Head of caudate nucleus (tissue), 42 donors: ENCODE results near the gene PDSS2.
"Not testable (repeated sequence)": the region's sequence is repeated elsewhere in the genome, so short reads cannot be mapped to it uniquely, and the experiment has no call there.

ENCODE experiments used
- DNase-seq, 42 donors: peaks; one replicate each; pipeline versions ENCODE4 v3.0.0 to v3.0.0-alpha.2; 2020 to 2021; ENCODE audit warnings: mixed read lengths in 7 of 42
- intact Hi-C: fragments of 100-400 bp; cut with DNase I; formaldehyde crosslinking; loops from one replicate; pipeline ENCODE4 v1.15.0; 2022

Gene PDSS2

DNA sequence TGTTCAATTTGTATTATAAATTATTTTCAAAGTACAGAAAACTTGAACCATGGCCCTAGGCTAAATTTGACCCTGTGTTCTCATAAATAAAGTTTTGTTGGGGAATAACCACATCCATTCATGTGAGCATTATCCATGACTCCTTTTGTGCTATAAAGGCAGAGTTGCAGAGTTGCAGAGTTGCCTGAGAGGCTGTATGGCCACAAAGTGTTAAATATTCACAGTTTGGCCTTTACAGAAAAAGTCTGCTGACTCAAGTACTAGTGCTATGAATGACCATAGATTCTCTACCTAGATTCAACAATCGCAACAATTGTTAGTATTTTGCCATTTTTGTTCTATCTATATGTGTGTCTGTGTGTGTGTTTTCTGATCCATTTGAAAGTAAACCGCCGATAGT, 297.8 kb downstream of the PDSS2 start:
- no peak for DNase-seq
- intact Hi-C loops = no loop called here

DNA sequence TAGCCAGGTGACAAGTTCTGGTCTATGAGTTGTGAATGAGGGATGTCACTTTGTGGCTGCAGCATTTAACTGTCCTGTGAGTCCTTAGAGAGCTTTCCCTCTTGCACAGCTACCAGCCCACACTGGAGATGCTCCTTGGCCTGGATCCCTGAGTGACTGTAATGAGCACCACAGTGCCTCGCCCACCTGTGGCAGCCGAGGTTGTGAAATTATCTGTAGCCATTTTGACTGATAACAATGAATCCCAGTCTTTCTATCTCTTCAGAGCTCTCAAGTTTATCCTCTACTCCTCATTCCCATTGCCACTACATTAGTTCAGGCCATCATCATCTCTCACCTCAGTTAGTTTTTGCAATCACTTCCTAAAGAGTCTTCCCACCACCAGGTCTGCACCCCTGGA, 302.7 kb downstream of the PDSS2 start:
- DNase-seq = no peak
- intact Hi-C loops = no loop called here

- no peak for DNase-seq
- intact Hi-C loops = no loop called here
Measured at GRCh38 chr6:107154801-107155160, 304.6 kb downstream of the PDSS2 start.

DNA sequence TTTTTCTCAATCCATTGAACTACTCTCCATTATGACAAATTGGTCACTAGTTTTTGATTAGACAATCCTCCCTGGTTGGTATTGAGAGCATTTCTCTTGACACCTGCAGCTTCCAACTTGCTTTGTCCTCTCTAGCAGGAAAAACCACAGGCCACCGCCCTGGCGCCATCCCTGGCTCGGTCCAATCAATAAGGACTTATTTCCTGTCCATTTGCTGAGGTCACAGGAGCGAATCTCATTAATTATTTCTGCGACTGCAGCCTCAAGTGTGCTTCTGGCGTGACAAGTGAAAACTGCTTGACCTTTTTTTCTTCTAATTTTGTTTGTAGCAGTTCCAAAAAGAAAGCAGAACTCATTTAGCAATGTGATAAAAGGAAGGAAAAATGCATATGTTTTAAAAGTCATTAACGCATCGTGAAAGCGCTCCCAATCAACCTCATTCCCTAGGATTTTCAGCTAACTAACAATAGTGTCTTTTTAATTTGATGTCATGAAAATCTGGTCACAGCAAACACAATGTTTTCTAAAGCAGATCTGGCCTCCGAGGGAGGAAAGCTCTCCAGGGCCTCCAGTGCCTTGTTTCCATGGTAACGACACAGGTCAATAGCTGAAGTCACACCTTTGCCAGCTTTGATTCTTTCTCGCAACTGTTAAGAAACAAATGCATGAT, 305.1 kb downstream of the PDSS2 start:
- intact Hi-C loops = no loop called here
- peak in 1 of 42 donors; percentile 3 for DNase-seq

- intact Hi-C loops = no loop called here
- DNase-seq = no peak
Measured at GRCh38 chr6:107152638-107153430, 306.5 kb downstream of the PDSS2 start.

GRCh38 chr6:107144666-107145065, 314.7 kb downstream of the PDSS2 start:
- intact Hi-C loops = no loop called here
- DNase-seq = no peak

- intact Hi-C loops = no loop called here
- DNase-seq = no peak
Measured at GRCh38 chr6:107144014-107144413, 315.4 kb downstream of the PDSS2 start.

DNA sequence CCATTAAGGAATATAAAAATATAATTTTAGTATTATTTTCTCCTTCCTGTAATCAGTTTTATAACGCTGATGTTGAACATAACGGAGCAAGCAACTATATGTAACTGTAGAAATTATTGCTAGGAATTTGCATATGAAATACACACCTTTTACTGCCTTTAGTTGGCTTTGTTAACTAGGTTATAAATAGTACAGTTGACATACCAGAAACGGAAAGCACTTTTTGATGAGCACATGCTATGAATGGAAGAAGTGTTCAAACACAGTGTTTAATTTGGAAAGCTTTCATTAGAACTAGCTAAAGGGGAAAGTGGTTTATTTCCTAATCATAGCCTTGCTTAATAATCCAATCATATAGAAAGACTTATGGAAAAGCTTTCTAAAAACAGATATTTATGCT, 318.8 kb downstream of the PDSS2 start:
- intact Hi-C loops = no loop called here
- DNase-seq = no peak

GRCh38 chr6:107136324-107136723, 323.0 kb downstream of the PDSS2 start:
- intact Hi-C loops, DNase-seq: not testable (repeated sequence)

- intact Hi-C loops, DNase-seq: not testable (repeated sequence)
Measured at GRCh38 chr6:107135048-107135680, 324.2 kb downstream of the PDSS2 start.

DNA sequence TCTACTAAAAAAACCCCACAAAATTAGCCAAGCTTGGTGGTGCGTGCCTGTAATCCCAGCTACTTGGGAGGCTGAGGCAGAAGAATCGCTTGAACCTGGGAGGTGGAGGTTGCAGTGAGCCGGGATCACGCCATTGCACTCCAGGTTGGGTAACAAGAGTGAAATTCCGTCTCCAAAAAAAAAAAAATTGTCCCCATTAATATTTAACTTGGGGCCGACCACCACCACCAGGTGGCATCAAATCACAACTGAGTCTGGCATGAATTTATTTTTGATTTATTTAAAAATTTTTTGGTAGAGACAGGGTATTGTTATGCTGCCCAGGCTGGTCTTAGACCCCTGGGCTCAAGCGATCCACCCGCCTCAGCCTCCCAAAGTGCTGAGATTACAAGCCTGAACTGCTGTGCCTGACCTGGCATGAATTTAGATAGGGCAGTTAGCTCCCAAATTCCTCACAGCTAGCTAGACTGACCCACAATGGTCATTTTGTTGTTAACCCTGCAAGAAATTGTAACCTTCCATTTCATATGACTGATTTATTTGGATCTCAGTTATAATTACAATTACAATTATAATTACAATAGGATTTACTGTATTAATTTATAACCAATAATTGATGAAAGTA, 326.9 kb downstream of the PDSS2 start:
- DNase-seq = peak in 22 of 42 donors; percentile 9 to 62 (median 25)
- intact Hi-C loops = no loop called here

GRCh38 chr6:107129370-107129925, 329.9 kb downstream of the PDSS2 start:
- intact Hi-C loops = no loop called here
- peak in 1 of 42 donors; percentile 19 for DNase-seq

GRCh38 chr6:107128577-107128976, 330.8 kb downstream of the PDSS2 start:
- no peak for DNase-seq
- intact Hi-C loops = no loop called here

- DNase-seq = no peak
- intact Hi-C loops = no loop called here
Measured at GRCh38 chr6:107128175-107128574, 331.2 kb downstream of the PDSS2 start.

- intact Hi-C loops = no loop called here
- DNase-seq = no peak
Measured at GRCh38 chr6:107125771-107126170, 333.6 kb downstream of the PDSS2 start.

DNA sequence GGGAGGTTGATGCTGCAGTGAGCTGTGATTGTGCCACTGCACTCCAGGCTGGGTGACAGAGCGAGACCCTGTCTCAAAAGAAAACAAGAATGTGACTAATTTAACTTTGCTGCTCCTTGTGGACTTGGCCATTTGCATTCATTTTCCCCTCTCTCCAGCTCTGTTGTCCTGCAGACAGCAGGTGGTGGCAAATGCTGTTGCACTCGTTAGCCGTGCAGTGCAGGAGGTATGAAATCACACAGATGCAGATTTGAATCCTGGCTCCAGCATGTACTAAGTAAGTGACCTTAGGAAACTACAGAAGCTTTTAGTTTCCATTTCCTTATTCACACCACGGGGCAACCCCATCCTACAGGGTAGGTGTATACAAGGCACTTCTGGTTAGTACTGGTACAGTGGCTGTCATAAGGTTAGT, 334.4 kb downstream of the PDSS2 start:
- no peak for DNase-seq
- intact Hi-C loops = no loop called here

GRCh38 chr6:107123501-107123900, 335.9 kb downstream of the PDSS2 start:
- DNase-seq = no peak
- intact Hi-C loops = no loop called here

DNA sequence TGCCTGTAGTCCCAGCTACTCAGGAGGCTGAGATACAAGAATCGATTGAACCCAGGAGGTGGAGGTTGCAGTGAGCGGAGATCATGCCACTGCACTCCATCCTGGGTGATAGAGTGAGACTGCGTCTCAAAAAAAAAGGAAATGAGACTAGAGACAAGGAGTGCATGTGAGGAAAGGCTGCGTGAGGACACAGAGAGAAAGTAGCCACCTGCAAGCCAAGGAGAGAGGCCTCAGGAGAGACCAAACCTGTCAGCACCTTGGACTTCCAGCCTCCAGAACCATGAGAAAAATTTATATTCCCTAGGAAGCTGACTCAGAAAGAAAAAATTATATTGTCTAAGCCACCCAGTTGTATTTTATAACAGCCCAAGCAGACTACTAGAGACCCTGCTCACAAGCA, 336.6 kb downstream of the PDSS2 start:
- DNase-seq = no peak
- intact Hi-C loops = no loop called here

- DNase-seq = no peak
- intact Hi-C loops = no loop called here
Measured at GRCh38 chr6:107121964-107122495, 337.3 kb downstream of the PDSS2 start.
